GM21423 (cell line): ENCODE data around the gene SVOPL.
"Not testable (repeated sequence)": the region's sequence is repeated elsewhere in the genome, so short reads cannot be mapped to it uniquely, and the experiment has no call there.

Source experiments
- ATAC-seq: cut with Tn5 transposase; IDR thresholded peaks from one replicate; pipeline ENCODE4 v1.9.1; 2021; ENCODE audit warnings: mild to moderate bottlenecking, moderate library complexity; ENCODE audit not compliant: unreplicated experiment

The SVOPL gene

GRCh38 chr7:138701537-138701923, 368 bp upstream of the SVOPL start:
- ATAC-seq: no peak

GRCh38 chr7:138699661-138700060, 1.5 kb downstream of the SVOPL start:
- no peak for ATAC-seq

GRCh38 chr7:138698281-138698680, 2.9 kb downstream of the SVOPL start:
- ATAC-seq: no peak

GRCh38 chr7:138697535-138698182, 3.5 kb downstream of the SVOPL start:
- ATAC-seq: no peak

GRCh38 chr7:138695776-138696175, 5.4 kb downstream of the SVOPL start:
- ATAC-seq: not testable (repeated sequence)

GRCh38 chr7:138695106-138695505, 6.1 kb downstream of the SVOPL start:
- ATAC-seq: no peak

GRCh38 chr7:138691178-138691577, 10.0 kb downstream of the SVOPL start:
- no peak for ATAC-seq

GRCh38 chr7:138690495-138690894, 10.7 kb downstream of the SVOPL start:
- ATAC-seq: no peak

- not testable (repeated sequence) for ATAC-seq
These were observed 13.1 kb downstream of the SVOPL start for GRCh38 chr7:138688037-138688436.

- ATAC-seq: no peak
These were observed 16.8 kb downstream of the SVOPL start for GRCh38 chr7:138684340-138684739.

GRCh38 chr7:138679793-138680192, 21.4 kb downstream of the SVOPL start:
- no peak for ATAC-seq

- ATAC-seq: no peak
These were observed 30.6 kb downstream of the SVOPL start for GRCh38 chr7:138670594-138670993.

GRCh38 chr7:138669364-138669763, 31.8 kb downstream of the SVOPL start:
- ATAC-seq: no peak

GRCh38 chr7:138668946-138669345, 32.2 kb downstream of the SVOPL start:
- no peak for ATAC-seq

GRCh38 chr7:138668229-138668596, 32.9 kb downstream of the SVOPL start:
- ATAC-seq: no peak

- no peak for ATAC-seq
These were observed 33.5 kb downstream of the SVOPL start for GRCh38 chr7:138667535-138668228.

- no peak for ATAC-seq
These were observed 34.8 kb downstream of the SVOPL start for GRCh38 chr7:138666385-138666784.

GRCh38 chr7:138665669-138666140, 35.5 kb downstream of the SVOPL start:
- no peak for ATAC-seq

GRCh38 chr7:138665249-138665648, 35.9 kb downstream of the SVOPL start:
- ATAC-seq: no peak

GRCh38 chr7:138663725-138664710, 37.1 kb downstream of the SVOPL start:
- ATAC-seq: no peak

GRCh38 chr7:138662991-138663320, 38.2 kb downstream of the SVOPL start:
- ATAC-seq: no peak
